GM12878 (cell line): ENCODE data around the gene CTDNEP1. TPM values are rescaled to one million over a fixed set of nuclear protein-coding genes. Genes with fewer than 3 reads are reported as not detected.
"Not testable (repeated sequence)": the region's sequence is repeated elsewhere in the genome, so short reads cannot be mapped to it uniquely, and the experiment has no call there.

Source experiments
- ATAC-seq: fragments of 200-7000 bp; cut with Tn5 transposase; 3 replicates; pipeline ENCODE4 v1.9.1; 2020; ENCODE audit warnings: mild to moderate bottlenecking, moderate library complexity
- BruUV-seq: library from RNA; stranded (reverse); fragments of 400-500 nt; replicated peaks from 2 replicates; lab custom pipeline; 2021; lab: Mats Ljungman, UMichigan
- CTCF ChIA-PET: fragments of 300-600 bp; sonication (Branson Sonifier 250); formaldehyde crosslinking; extraction: SDS; loops from one replicate; lab custom pipeline; 2021; ENCODE audit warnings: inconsistent platforms; lab: Yijun Ruan, JAX
- POLR2A ChIA-PET: fragments of 350-600 bp; formaldehyde crosslinking; extraction: SDS; loops from one replicate; lab custom pipeline; 2021; ENCODE audit warnings: inconsistent platforms; lab: Charles Lee
- RAD21 ChIA-PET: fragments of 300-600 bp; sonication (Branson Sonifier 250); formaldehyde crosslinking; loops from one replicate; lab custom pipeline; 2023; ENCODE audit warnings: antibody characterized with exemption; ENCODE audit not compliant: unreplicated experiment; lab: Charles Lee
- SMC1A ChIA-PET: fragments of 300-600 bp; sonication (Branson Sonifier 250); formaldehyde crosslinking; loops from one replicate; lab custom pipeline; 2023; ENCODE audit not compliant: unreplicated experiment, uncharacterized antibody; lab: Charles Lee
- DNase-seq: peaks from one replicate; pipeline ENCODE4 v3.0.0-alpha.2; 2011; ENCODE audit warnings: low read depth, low spot score
- FAIRE-seq: peaks from 3 replicates; lab custom pipeline; 2011; peaks lifted over from hg19 to GRCh38; lab: Jason Lieb, UNC
- H2AFZ ChIP-seq: 2 replicates; pipeline ENCODE4 v1.6.0; 2011; ENCODE audit warnings: low read depth, low read length, control low read depth; ENCODE audit not compliant: control insufficient read depth
- H3K27ac ChIP-seq: 2 replicates; pipeline ENCODE4 v1.5.1; 2011; ENCODE audit warnings: control low read depth; ENCODE audit not compliant: control insufficient read depth, insufficient read depth
- H3K27me3 ChIP-seq, 2 experiments: replicated peaks in 1 of 2; 2 replicates each; pipeline versions ENCODE4 v1.6.0 to v1.6.1; 2011; ENCODE audit warnings: low read length in 1 of 2; ENCODE audit not compliant: control insufficient read depth in 2 of 2, insufficient read depth in 2 of 2
- H3K36me3 ChIP-seq, 2 experiments: 2 replicates each; pipeline ENCODE4 v1.5.1; 2011; ENCODE audit warnings: low read length in 1 of 2; ENCODE audit not compliant: control insufficient read depth in 2 of 2, insufficient read depth in 2 of 2
- H3K4me1 ChIP-seq: 2 replicates; pipeline ENCODE4 v1.6.1; 2011; ENCODE audit warnings: mild to moderate bottlenecking, low read length, moderate library complexity, mixed read lengths; ENCODE audit not compliant: control insufficient read depth, insufficient read depth
- H3K4me2 ChIP-seq: 2 replicates; pipeline ENCODE4 v1.6.0; 2011; ENCODE audit warnings: control low read depth; ENCODE audit not compliant: control insufficient read depth, insufficient read depth
- H3K4me3 ChIP-seq: fragments of 200-600 bp; sonication (generic); 2 replicates; pipeline ENCODE4 v1.5.1; 2016
- H3K79me2 ChIP-seq: 2 replicates; pipeline ENCODE4 v1.6.0; 2011; ENCODE audit warnings: low read length; ENCODE audit not compliant: control insufficient read depth, insufficient read depth
- H3K9ac ChIP-seq: 2 replicates; pipeline ENCODE4 v1.8.0; 2011; ENCODE audit warnings: low read length, control low read depth, mixed read lengths; ENCODE audit not compliant: control insufficient read depth, insufficient read depth
- H3K9me3 ChIP-seq: replicated peaks from 3 replicates; pipeline ENCODE4 v1.5.1; 2011; ENCODE audit warnings: mild to moderate bottlenecking, low read length; ENCODE audit not compliant: control insufficient read depth, insufficient read depth
- H4K20me1 ChIP-seq: 2 replicates; pipeline ENCODE4 v1.6.0; 2011; ENCODE audit not compliant: control insufficient read depth, insufficient read depth
- NRF1 ChIP-seq: conservative IDR thresholded peaks from 2 replicates; pipeline ENCODE4 v1.6.1; 2011; ENCODE audit warnings: mild to moderate bottlenecking, low read depth, low read length, improper control_type of control experiment
- ZNF592 ChIP-seq: fragments of 450-650 bp; IDR thresholded peaks from 2 replicates; pipeline ENCODE4 v1.6.1; 2017; ENCODE audit warnings: mild to moderate bottlenecking, moderate library complexity
- WGBS: methylation state at CpG from one replicate; pipeline ENCODE4 v1.1.6; 2016; ENCODE audit warnings: low lambda C conversion rate; ENCODE audit not compliant: insufficient replicate concordance, insufficient coverage; ENCODE audit errors: missing lambda C conversion rate; 5-methylcytosine and 5-hydroxymethylcytosine counted together
- in situ Hi-C: fragments of 300-500 bp; cut with MboI; formaldehyde crosslinking; loops from 9 replicates; pipeline ENCODE4 v1.14.3; 2018; ENCODE audit warnings: mixed read lengths
- intact Hi-C: fragments of 100-400 bp; cut with micrococcal nuclease; formaldehyde crosslinking; loops from one replicate; pipeline ENCODE4 v1.14.2; 2022; ENCODE audit not compliant: unreplicated experiment
- polyA plus RNA-seq, 11 experiments: library from polyadenylated mRNA; depleted of rRNA in 4 of 11; unstranded in 6 of 11; stranded (reverse) in 5 of 11; fragments of >200 nt; fragmentation: Nextera tagmentation in 4 of 11; fragmentation: Illumina TruSeq in 1 of 11; extraction: Ambion mirVana in 4 of 11; extraction: Trizol in 1 of 11; gene quantifications; 1 replicate in 1 of 11; 2 replicates in 10 of 11; pipeline versions ENCODE4 v1.2.1 to v1.2.3, GENCODE V29; 2011 to 2016; ENCODE audit warnings: inconsistent platforms in 2 of 11, missing spikeins in 2 of 11, low read depth in 1 of 11
- total RNA-seq, 4 experiments: library from RNA; depleted of rRNA in 3 of 4; stranded (reverse); fragments of >200 nt in 3 of 4; fragmentation: Illumina TruSeq in 1 of 4; extraction: Trizol in 1 of 4; gene quantifications; 2 replicates each; pipeline versions ENCODE4 v1.2.1 to v1.2.3, GENCODE V29; 2013 to 2021

The CTDNEP1 gene
- total and polyA plus RNA-seq, 10 of the 15 experiments (the other 5 are each of a cell fraction or from before 2014, with no cell fraction given) = 23.7 to 176 (median 30.3) TPM

GRCh38 chr17:7246779-7247178 lies 4.8 kb downstream of the CTDNEP1 start (continued):
- no peak for TF ChIP-seq ZNF592
- no peak for TF ChIP-seq NRF1

- H3K27ac ChIP-seq, FAIRE-seq: not testable (repeated sequence)
These were observed 7.7 kb downstream of the CTDNEP1 start for GRCh38 chr17:7243838-7244237.

More at GRCh38 chr17:7243838-7244237, 7.7 kb downstream of the CTDNEP1 start:
- H2AFZ ChIP-seq, ATAC-seq, H3K9me3 ChIP-seq, H3K4me3 ChIP-seq, RAD21 ChIA-PET, DNase-seq, in situ Hi-C loops, H3K9ac ChIP-seq, H3K4me2 ChIP-seq, H3K27me3 ChIP-seq, H4K20me1 ChIP-seq: not testable (repeated sequence)
- TSS peak; percentile 29 for BruUV-seq
- CTCF ChIA-PET = interaction anchor here (1.5 kb wide), 1 partner anchor 23 kb away, joined by 5 read pairs; no protein-coding TSS in a partner anchor
- intact Hi-C loops = loop anchor here (5.0 kb wide), 1 partner anchor 63 kb away; the partner anchor contains the start of gene EIF5A
- POLR2A ChIA-PET = interaction anchor here (2.1 kb wide), 1 partner anchor 23 kb away, joined by 10 read pairs; no protein-coding TSS in a partner anchor
- SMC1A ChIA-PET = interaction anchor here (1.6 kb wide), 1 partner anchor 23 kb away, joined by 5 read pairs; no protein-coding TSS in a partner anchor
- peaks cover 44% of the 10 kb centered on the region for H3K79me2 ChIP-seq
- peaks cover 19% of the 10 kb centered on the region for H3K4me1 ChIP-seq
- 89% methylated on average over 10 of the region's 10 CpGs for WGBS
- H3K36me3 ChIP-seq = peaks cover 10 to 19% of the 10 kb centered on the region in 2 experiments; a peak in 3 of 4 replicates
